Ovary (tissue), 9 donors: ENCODE results near the gene NTRK2. TPM values are rescaled to one million over a fixed set of nuclear protein-coding genes. Genes with fewer than 3 reads are reported as not detected.

Source experiments
- DNase-seq, 5 donors: peaks; one replicate each; pipeline ENCODE4 v3.0.0-alpha.2; 2019 to 2020
- H3K27ac ChIP-seq, 2 donors: fragments of 200-600 bp; one replicate each; pipeline versions ENCODE4 v1.5.1 to v1.8.0; 2019 to 2022
- H3K27me3 ChIP-seq: fragments of 200-600 bp; one replicate; pipeline ENCODE4 v1.8.0; 2022
- H3K36me3 ChIP-seq: fragments of 200-600 bp; sonication (generic); one replicate; pipeline ENCODE4 v1.5.1; 2019
- H3K4me1 ChIP-seq: one replicate; pipeline ENCODE4 v1.8.1; 2013; ENCODE audit warnings: mild to moderate bottlenecking, moderate library complexity; ENCODE audit not compliant: insufficient read depth
- H3K4me3 ChIP-seq: fragments of 200-600 bp; sonication (generic); one replicate; pipeline ENCODE4 v1.5.1; 2017
- H3K9me3 ChIP-seq, 2 donors: fragments of 200-600 bp in 1 of 2; sonication (generic) in 1 of 2; one replicate each; pipeline versions ENCODE4 v1.5.1 to v1.8.1; 2013 to 2019; ENCODE audit warnings: mild to moderate bottlenecking in 1 of 2, moderate library complexity in 1 of 2
- EP300 ChIP-seq: sonication (generic); formaldehyde crosslinking; IDR thresholded peaks from one replicate; pipeline ENCODE4 v1.6.1; 2017; ENCODE audit warnings: antibody characterized with exemption
- POLR2A ChIP-seq: fragments of 450-650 bp; IDR thresholded peaks from one replicate; pipeline ENCODE4 v1.6.1; 2017; ENCODE audit warnings: antibody characterized with exemption, mild to moderate bottlenecking, moderate library complexity
- WGBS, 3 donors: extraction: QIAGEN DNeasy Blood & Tissue Kit in 1 of 3; methylation state at CpG; one replicate each; pipeline versions ENCODE4 v1.1.5 to v1.1.7; 2013 to 2017; 5-methylcytosine and 5-hydroxymethylcytosine counted together
- intact Hi-C, 4 donors: fragments of 100-400 bp; cut with DNase I; formaldehyde crosslinking; loops; one replicate each; pipeline versions ENCODE4 v1.11.0 to v1.15.1; 2022 to 2023
- polyA plus RNA-seq, 2 donors: library from polyadenylated mRNA; stranded (reverse); fragments of 200-250 nt in 1 of 2; fragments of 350-450 nt in 1 of 2; fragmentation: Illumina TruSeq in 1 of 2; extraction: RNeasy Lipid Tissue Mini Kit (QIAGEN cat#74804) in 1 of 2; gene quantifications; one replicate each; pipeline ENCODE4 v1.2.3, GENCODE V29; 2013 to 2014
- total RNA-seq, 7 donors: library from RNA; depleted of rRNA in 2 of 7; stranded (reverse); fragments of >200 nt in 2 of 7; fragmentation: NEBNext Ultra II Directional in 3 of 7; extraction: Animal tissue kit (Norgen Biotek cat#: 25700) in 3 of 7; gene quantifications; one replicate each; pipeline versions ENCODE4 v1.1.0 to v1.2.4, GENCODE V29; 2016 to 2023
- TF ChIP-seq, protein P1 (sequence below), 3 donors: fragments of 450-650 bp in 2 of 3; fragments of 200-600 bp in 1 of 3; IDR thresholded peaks; one replicate each; pipeline versions ENCODE4 v1.5.1 to v1.8.0; 2016 to 2022; ENCODE audit warnings: antibody characterized with exemption in 3 of 3, mild to moderate bottlenecking in 1 of 3
- donor health status: DM: no; HTN: no; CAD: no; lungs with moderate emphysema.
- donor health status: DM: no; HTN: no; CAD: no.
- donor health status: Bipolar disorder and iron deficiency.
- donor health status: DM: yes; HTN: yes; CAD: no.
- donor health status: DM: no; HTN: no; CAD: no.
- donor health status: DM: yes; HTN: yes; CAD: no.

NTRK2 gene
- total and polyA plus RNA-seq, 9 donors, result 6.4 to 31.1 (median 10.8) TPM

DNA sequence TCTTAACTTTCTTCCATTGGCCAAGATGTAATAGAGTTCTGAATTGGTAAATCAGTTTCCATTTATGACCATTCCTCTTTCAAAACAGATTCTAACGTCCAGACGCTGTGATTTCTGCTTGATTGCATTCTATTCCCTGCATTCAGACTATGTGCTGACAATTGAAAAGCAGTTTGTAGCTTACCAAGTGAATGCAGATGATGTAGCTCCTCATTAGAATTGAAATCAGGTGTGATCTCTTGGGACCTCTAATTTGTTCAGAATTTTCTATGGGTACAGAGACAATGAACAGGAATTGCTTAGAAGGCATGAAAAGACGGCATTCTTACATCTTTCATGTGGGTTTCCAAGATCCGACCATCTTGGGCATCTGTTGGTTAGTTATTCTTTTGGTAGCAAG, 191.9 kb downstream of the NTRK2 start:
- Histone ChIP-seq H3K4me3 (no peak overlapping the region), H3K9me3 (no peaks in the 10 kb centered on the region), H3K4me1 (no peaks in the 10 kb centered on the region), H3K36me3 (no peaks in the 10 kb centered on the region), H3K27ac (no peak overlapping the region), H3K27me3 (no peaks in the 10 kb centered on the region)
- TF ChIP-seq EP300 (no peak), POLR2A (no peak)
- TF ChIP-seq, protein P1, sequence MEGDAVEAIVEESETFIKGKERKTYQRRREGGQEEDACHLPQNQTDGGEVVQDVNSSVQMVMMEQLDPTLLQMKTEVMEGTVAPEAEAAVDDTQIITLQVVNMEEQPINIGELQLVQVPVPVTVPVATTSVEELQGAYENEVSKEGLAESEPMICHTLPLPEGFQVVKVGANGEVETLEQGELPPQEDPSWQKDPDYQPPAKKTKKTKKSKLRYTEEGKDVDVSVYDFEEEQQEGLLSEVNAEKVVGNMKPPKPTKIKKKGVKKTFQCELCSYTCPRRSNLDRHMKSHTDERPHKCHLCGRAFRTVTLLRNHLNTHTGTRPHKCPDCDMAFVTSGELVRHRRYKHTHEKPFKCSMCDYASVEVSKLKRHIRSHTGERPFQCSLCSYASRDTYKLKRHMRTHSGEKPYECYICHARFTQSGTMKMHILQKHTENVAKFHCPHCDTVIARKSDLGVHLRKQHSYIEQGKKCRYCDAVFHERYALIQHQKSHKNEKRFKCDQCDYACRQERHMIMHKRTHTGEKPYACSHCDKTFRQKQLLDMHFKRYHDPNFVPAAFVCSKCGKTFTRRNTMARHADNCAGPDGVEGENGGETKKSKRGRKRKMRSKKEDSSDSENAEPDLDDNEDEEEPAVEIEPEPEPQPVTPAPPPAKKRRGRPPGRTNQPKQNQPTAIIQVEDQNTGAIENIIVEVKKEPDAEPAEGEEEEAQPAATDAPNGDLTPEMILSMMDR (IDR thresholded peaks at IDR 0.05), result no peak
- intact Hi-C loops, result no loop called here
- DNase-seq, result no peak
- WGBS, 3 donors, result 78 to 89% (median 80%) methylated on average over 4 of the region's 4 CpGs

DNA sequence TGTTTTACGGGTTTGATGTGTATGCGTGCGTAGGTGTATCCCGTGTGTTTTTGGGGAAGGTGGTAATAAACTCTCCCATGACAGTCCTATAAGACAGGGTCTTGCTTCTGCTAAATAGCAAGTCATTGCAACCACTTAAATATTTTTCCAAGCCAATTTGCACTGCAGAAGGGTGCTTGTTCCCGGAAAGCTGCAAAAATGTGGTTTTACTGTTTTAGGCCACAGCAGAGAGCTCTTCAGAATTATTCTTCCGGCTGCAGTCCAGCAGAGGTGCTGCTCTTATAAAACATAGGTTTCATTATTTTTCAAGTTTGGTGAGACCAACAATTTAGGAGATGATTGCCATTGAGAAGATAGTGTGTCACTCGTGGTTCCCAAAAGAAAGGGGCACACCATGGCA, 192.8 kb downstream of the NTRK2 start:
- TF ChIP-seq POLR2A (no peak), EP300 (no peak)
- TF ChIP-seq, protein P1 (IDR thresholded peaks at IDR 0.05), result no peak
- Histone ChIP-seq H3K9me3 (no peaks in the 10 kb centered on the region), H3K4me1 (no peaks in the 10 kb centered on the region), H3K4me3 (no peak overlapping the region), H3K27me3 (no peaks in the 10 kb centered on the region), H3K36me3 (no peaks in the 10 kb centered on the region), H3K27ac (no peak overlapping the region)
- WGBS, 3 donors, result 93 to 95% (median 94%) methylated on average over 7 of the region's 7 CpGs
- DNase-seq, result no peak
- intact Hi-C loops, result no loop called here

DNA sequence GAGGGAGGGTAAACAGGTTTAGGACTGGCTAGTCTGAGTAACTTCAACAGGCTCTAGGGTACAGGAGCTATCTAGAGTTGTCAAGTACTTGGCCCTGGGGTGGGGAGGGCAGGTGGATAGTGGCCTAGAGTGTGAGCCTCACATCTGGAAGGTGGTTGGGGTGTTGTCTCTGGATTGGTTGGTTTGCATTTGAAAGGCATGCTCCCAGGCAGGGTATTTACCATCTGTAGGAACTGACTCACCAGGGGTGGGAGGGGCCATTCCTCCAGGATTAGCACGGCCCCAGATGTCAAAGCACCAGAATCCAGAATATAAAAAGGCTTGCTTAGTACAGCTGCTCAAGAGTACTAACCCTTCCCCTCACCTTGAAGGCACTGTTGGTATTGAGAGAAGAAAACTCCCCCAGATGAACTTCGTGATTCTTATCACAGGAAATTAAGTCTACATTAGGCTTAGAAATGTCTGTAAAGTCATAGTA, 193.3 kb downstream of the NTRK2 start:
- TF ChIP-seq, protein P1 (IDR thresholded peaks at IDR 0.05), result no peak
- TF ChIP-seq POLR2A (no peak), EP300 (no peak)
- H3K36me3 ChIP-seq, result no peaks in the 10 kb centered on the region
- no peak for DNase-seq
- H3K27ac ChIP-seq, result no peak overlapping the region
- H3K9me3 ChIP-seq, result no peaks in the 10 kb centered on the region
- no peak overlapping the region for H3K4me3 ChIP-seq
- 12 to 19% (median 14%) methylated on average over 2 of the region's 2 CpGs for WGBS, 3 donors
- H3K4me1 ChIP-seq, result no peaks in the 10 kb centered on the region
- intact Hi-C loops, result no loop called here
- H3K27me3 ChIP-seq, result no peaks in the 10 kb centered on the region

DNA sequence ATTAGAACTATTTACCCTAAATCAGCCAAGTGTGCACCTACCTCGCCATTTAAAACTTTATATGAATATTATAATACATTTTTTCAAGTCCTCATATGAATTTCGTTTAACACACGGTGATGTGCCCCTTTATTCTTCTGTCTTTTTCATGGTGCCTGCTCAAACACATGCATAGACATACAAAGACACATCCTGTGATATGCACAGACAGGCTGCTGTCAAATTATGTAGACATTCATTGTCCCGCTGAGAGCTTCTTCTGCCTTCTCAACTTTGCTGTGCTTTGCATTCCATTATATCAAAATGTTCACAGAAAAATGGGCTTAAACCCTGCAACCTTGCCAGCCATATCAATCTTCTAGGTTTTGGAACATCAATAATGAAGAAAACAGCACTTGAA, 193.8 kb downstream of the NTRK2 start:
- TF ChIP-seq POLR2A (no peak), EP300 (no peak)
- TF ChIP-seq, protein P1 (IDR thresholded peaks at IDR 0.05), result no peak

More for the DNA sequence above, 193.8 kb downstream of the NTRK2 start:
- Histone ChIP-seq H3K36me3 (no peaks in the 10 kb centered on the region), H3K27me3 (no peaks in the 10 kb centered on the region), H3K27ac (no peak overlapping the region), H3K4me1 (no peaks in the 10 kb centered on the region), H3K9me3 (no peaks in the 10 kb centered on the region), H3K4me3 (no peak overlapping the region)
- no peak for DNase-seq
- WGBS, 3 donors, result 76 to 80% (median 79%) methylated on average over 4 of the region's 4 CpGs
- intact Hi-C loops, result no loop called here
